NCI-H748 treated with DMSO at 0.1 percent for 48 hours (cell line): ENCODE measurements around the gene MRPL49.
A peak's percentile ranks its signal among the peaks of the same experiment; 100 is the strongest.

ENCODE experiments used
- DNase-seq: peaks from one replicate; lab custom pipeline; 2025; lab: John Stamatoyannopoulos, UW

The MRPL49 gene

GRCh38 chr11:65102142-65103095, 19.7 kb upstream of the MRPL49 start:
- no peak for DNase-seq

- no peak for DNase-seq
Measured at GRCh38 chr11:65103476-65103875, 18.6 kb upstream of the MRPL49 start.

GRCh38 chr11:65104628-65105027, 17.5 kb upstream of the MRPL49 start:
- no peak for DNase-seq

- no peak for DNase-seq
Measured at GRCh38 chr11:65107078-65107477, 15.0 kb upstream of the MRPL49 start.

GRCh38 chr11:65107751-65108468, 14.2 kb upstream of the MRPL49 start:
- DNase-seq: no peak

- DNase-seq: no peak
Measured at GRCh38 chr11:65108469-65109123, 13.5 kb upstream of the MRPL49 start.

GRCh38 chr11:65109231-65110198, 12.6 kb upstream of the MRPL49 start:
- DNase-seq: no peak

- peak; percentile 63 for DNase-seq
Measured at GRCh38 chr11:65110354-65110861, 11.7 kb upstream of the MRPL49 start.

GRCh38 chr11:65111159-65111743, 10.9 kb upstream of the MRPL49 start:
- DNase-seq: no peak

- DNase-seq: peak; percentile 95
Measured at GRCh38 chr11:65111744-65112545, 10.2 kb upstream of the MRPL49 start, which contains the start of gene TM7SF2. TM7SF2 (plus strand) TSS chr11:65111872; CDS start chr11:65112016, 144 bp downstream.

GRCh38 chr11:65112546-65113360, 9.4 kb upstream of the MRPL49 start:
- peak; percentile 34 for DNase-seq

- DNase-seq: no peak
Measured at GRCh38 chr11:65113361-65113756, 8.8 kb upstream of the MRPL49 start.

GRCh38 chr11:65113839-65114238, 8.3 kb upstream of the MRPL49 start:
- DNase-seq: no peak

GRCh38 chr11:65114538-65115171, 7.5 kb upstream of the MRPL49 start:
- no peak for DNase-seq

GRCh38 chr11:65115361-65116082, 6.6 kb upstream of the MRPL49 start:
- no peak for DNase-seq

- no peak for DNase-seq
Measured at GRCh38 chr11:65116370-65117205, 5.5 kb upstream of the MRPL49 start.
